Peyer's patch (tissue), 4 donors: Measurements from ENCODE around the gene RTL5. TPM values are rescaled to one million over a fixed set of nuclear protein-coding genes. Genes with fewer than 3 reads are reported as not detected.

Source experiments
- DNase-seq, 3 donors: peaks; one replicate each; pipeline ENCODE4 v3.0.0-alpha.2; 2017 to 2019
- H3K27ac ChIP-seq, 4 donors: fragments of 200-600 bp; sonication (generic); one replicate each; pipeline ENCODE4 v1.5.1; 2016 to 2019
- H3K27me3 ChIP-seq, 2 donors: fragments of 200-600 bp; sonication (generic); one replicate each; pipeline ENCODE4 v1.5.1; 2019
- H3K36me3 ChIP-seq, 3 donors: fragments of 200-600 bp; sonication (generic); one replicate each; pipeline ENCODE4 v1.5.1; 2016 to 2019
- H3K4me1 ChIP-seq, 4 donors: fragments of 200-600 bp; sonication (generic); one replicate each; pipeline ENCODE4 v1.5.1; 2016 to 2019
- H3K4me3 ChIP-seq, 4 donors: fragments of 200-600 bp; sonication (generic); 1 replicate in 3 of 4; 2 replicates in 1 of 4; pipeline ENCODE4 v1.5.1; 2016 to 2019; ENCODE audit warnings: mild to moderate bottlenecking in 1 of 4
- H3K9me3 ChIP-seq, 4 donors: fragments of 200-600 bp; sonication (generic); one replicate each; pipeline ENCODE4 v1.5.1; 2016 to 2019; ENCODE audit warnings: mild to moderate bottlenecking in 1 of 4
- CTCF ChIP-seq, 6 experiments: fragments of 450-650 bp in 4 of 6; fragments of 200-600 bp in 2 of 6; sonication (generic) in 1 of 6; IDR thresholded peaks; one replicate each; pipeline ENCODE4 v1.5.1; 2017 to 2019; ENCODE audit warnings: antibody characterized with exemption in 6 of 6, mild to moderate bottlenecking in 3 of 6, moderate library complexity in 1 of 6
- POLR2A ChIP-seq, 2 donors: fragments of 450-650 bp; IDR thresholded peaks; one replicate each; pipeline ENCODE4 v1.5.1; 2017; ENCODE audit warnings: antibody characterized with exemption in 2 of 2, mild to moderate bottlenecking in 2 of 2, moderate library complexity in 2 of 2
- total RNA-seq, 4 donors: library from RNA; depleted of rRNA; stranded (reverse); fragments of >200 nt; gene quantifications; one replicate each; pipeline ENCODE4 v1.1.0, GENCODE V29; 2016

RTL5 gene
- total RNA-seq, 4 donors from 2014 or later = 0.18 to 1.7 (median 1.4) TPM

- no peaks in the 10 kb centered on the region for H3K36me3 ChIP-seq
- H3K27ac ChIP-seq = peak overlapping the region in 2 of 4 donors; percentile 56 to 64
- H3K9me3 ChIP-seq = no peaks in the 10 kb centered on the region
- H3K4me3 ChIP-seq = no peak overlapping the region
- H3K27me3 ChIP-seq = no peaks in the 10 kb centered on the region
- no peak for TF ChIP-seq POLR2A (IDR thresholded peaks at IDR 0.05)
- no peak for TF ChIP-seq CTCF (IDR thresholded peaks at IDR 0.05)
- DNase-seq = no peak
- H3K4me1 ChIP-seq = peaks cover 0 to 5% (median 0%) of the 10 kb centered on the region in 4 donors
Observed at GRCh38 chrX:72120837-72121236, 10.9 kb downstream of the RTL5 start.

GRCh38 chrX:72117636-72118210, 14.0 kb downstream of the RTL5 start:
- Histone ChIP-seq H3K27ac (no peak overlapping the region), H3K4me3 (no peak overlapping the region), H3K9me3 (no peaks in the 10 kb centered on the region), H3K4me1 (peaks cover 0 to 11% (median 0%) of the 10 kb centered on the region in 4 donors), H3K36me3 (no peaks in the 10 kb centered on the region), H3K27me3 (no peaks in the 10 kb centered on the region)
- TF ChIP-seq CTCF (IDR thresholded peaks at IDR 0.05) = no peak
- no peak for TF ChIP-seq POLR2A (IDR thresholded peaks at IDR 0.05)
- no peak for DNase-seq

- H3K4me3 ChIP-seq = no peak overlapping the region
- no peak for TF ChIP-seq CTCF (IDR thresholded peaks at IDR 0.05)
- no peak for TF ChIP-seq POLR2A (IDR thresholded peaks at IDR 0.05)
- H3K4me1 ChIP-seq = peaks cover 0 to 7% (median 0%) of the 10 kb centered on the region in 4 donors
- DNase-seq = no peak
- no peaks in the 10 kb centered on the region for H3K36me3 ChIP-seq
- H3K9me3 ChIP-seq = no peaks in the 10 kb centered on the region
- peak overlapping the region in 1 of 4 donors; percentile 17 for H3K27ac ChIP-seq
- H3K27me3 ChIP-seq = no peaks in the 10 kb centered on the region
Observed at GRCh38 chrX:72115380-72115779, 16.3 kb downstream of the RTL5 start.

GRCh38 chrX:72114807-72115206, 16.9 kb downstream of the RTL5 start:
- H3K9me3 ChIP-seq = no peaks in the 10 kb centered on the region

GRCh38 chrX:72114306-72114705, 17.4 kb downstream of the RTL5 start:
- Histone ChIP-seq H3K4me1 (peaks cover 0 to 7% (median 0%) of the 10 kb centered on the region in 4 donors), H3K36me3 (no peaks in the 10 kb centered on the region), H3K9me3 (no peaks in the 10 kb centered on the region), H3K27ac (no peak overlapping the region), H3K27me3 (no peaks in the 10 kb centered on the region), H3K4me3 (no peak overlapping the region)
- no peak for DNase-seq
- no peak for TF ChIP-seq CTCF (IDR thresholded peaks at IDR 0.05)
- no peak for TF ChIP-seq POLR2A (IDR thresholded peaks at IDR 0.05)

More at GRCh38 chrX:72114807-72115206, 16.9 kb downstream of the RTL5 start:
- DNase-seq = no peak
- H3K27ac ChIP-seq = peak overlapping the region in 1 of 4 donors; percentile 17
- H3K27me3 ChIP-seq = no peaks in the 10 kb centered on the region
- peaks cover 0 to 7% (median 0%) of the 10 kb centered on the region in 4 donors for H3K4me1 ChIP-seq
- H3K4me3 ChIP-seq = no peak overlapping the region
- no peak for TF ChIP-seq CTCF (IDR thresholded peaks at IDR 0.05)
- TF ChIP-seq POLR2A (IDR thresholded peaks at IDR 0.05) = no peak
- H3K36me3 ChIP-seq = no peaks in the 10 kb centered on the region
